Measurements from ENCODE around the gene AURKAIP1. TPM values are rescaled to one million over a fixed set of nuclear protein-coding genes. Genes with fewer than 3 reads are reported as not detected.

The AURKAIP1 gene
- total RNA-seq, 1 donor from 2014 or later: 174 TPM

GRCh38 chr1:1353389-1354151 lies 21.4 kb downstream of the AURKAIP1 start:
- intact Hi-C loops (cut with DNase I): no loop called here

GRCh38 chr1:1352786-1353388 lies 22.1 kb downstream of the AURKAIP1 start:
- DNase-seq (ENCODE audit: low spot score): no peak
- intact Hi-C loops (cut with DNase I): no loop called here

More at GRCh38 chr1:1353389-1354151, 21.4 kb downstream of the AURKAIP1 start:
- no peak for DNase-seq (ENCODE audit: low spot score)

GRCh38 chr1:1351511-1352427 lies 23.2 kb downstream of the AURKAIP1 start:
- no peak for DNase-seq (ENCODE audit: low spot score)
- intact Hi-C loops (cut with DNase I): no loop called here

GRCh38 chr1:1349256-1350012 lies 25.6 kb downstream of the AURKAIP1 start, which contains the start of gene DVL1:
Gene DVL1, minus strand, starts transcription at chr1:1349418. Its CDS starts 353 bp downstream, at chr1:1349065.
- no peak for DNase-seq (ENCODE audit: low spot score)
- intact Hi-C loops (cut with DNase I): loop anchor here (2.0 kb wide), 2 partner anchors 25 to 41 kb away; partner anchors contain the start of genes AURKAIP1 and PUSL1

- DNase-seq (ENCODE audit: low spot score): no peak
- intact Hi-C loops (cut with DNase I): loop anchor here (2.0 kb wide), 2 partner anchors 26 to 40 kb away; partner anchors contain the start of genes AURKAIP1 and PUSL1
Observed at GRCh38 chr1:1348420-1349255, 26.4 kb downstream of the AURKAIP1 start.

GRCh38 chr1:1347663-1348419 lies 27.2 kb downstream of the AURKAIP1 start:
- intact Hi-C loops (cut with DNase I): loop anchor here (2.0 kb wide), 3 partner anchors 23 to 39 kb away; partner anchors contain the start of genes AURKAIP1, CPTP, INTS11 and PUSL1
- DNase-seq (ENCODE audit: low spot score): no peak

GRCh38 chr1:1347026-1347595 lies 27.9 kb downstream of the AURKAIP1 start:
- intact Hi-C loops (cut with DNase I): loop anchor here (2.0 kb wide), 1 partner anchor 22 kb away; the partner anchor contains the start of genes CPTP and INTS11
- no peak for DNase-seq (ENCODE audit: low spot score)

- intact Hi-C loops (cut with DNase I): loop anchor here (2.0 kb wide), 1 partner anchor 22 kb away; the partner anchor contains the start of genes CPTP and INTS11
- DNase-seq (ENCODE audit: low spot score): no peak
Observed at GRCh38 chr1:1346501-1346890, 28.5 kb downstream of the AURKAIP1 start.

GRCh38 chr1:1345860-1346500 lies 29.0 kb downstream of the AURKAIP1 start:
- intact Hi-C loops (cut with DNase I): loop anchor here (2.0 kb wide), 1 partner anchor 21 kb away; the partner anchor contains the start of genes CPTP and INTS11
- DNase-seq (ENCODE audit: low spot score): no peak

- no peak for DNase-seq (ENCODE audit: low spot score)
- intact Hi-C loops (cut with DNase I): no loop called here
Observed at GRCh38 chr1:1345384-1345783, 29.6 kb downstream of the AURKAIP1 start.

GRCh38 chr1:1344655-1345361 lies 30.2 kb downstream of the AURKAIP1 start:
- intact Hi-C loops (cut with DNase I): no loop called here
- DNase-seq (ENCODE audit: low spot score): no peak

- DNase-seq (ENCODE audit: low spot score): no peak
- intact Hi-C loops (cut with DNase I): no loop called here
Observed at GRCh38 chr1:1343811-1344421, 31.1 kb downstream of the AURKAIP1 start.

- DNase-seq (ENCODE audit: low spot score): no peak
- intact Hi-C loops (cut with DNase I): no loop called here
Observed at GRCh38 chr1:1342584-1343115, 32.4 kb downstream of the AURKAIP1 start.

- intact Hi-C loops (cut with DNase I): no loop called here
Observed at GRCh38 chr1:1342061-1342562, 32.9 kb downstream of the AURKAIP1 start.

GRCh38 chr1:1341549-1342021 lies 33.4 kb downstream of the AURKAIP1 start:
- no peak for DNase-seq (ENCODE audit: low spot score)

More at GRCh38 chr1:1342061-1342562, 32.9 kb downstream of the AURKAIP1 start:
- DNase-seq (ENCODE audit: low spot score): no peak

More at GRCh38 chr1:1341549-1342021, 33.4 kb downstream of the AURKAIP1 start:
- intact Hi-C loops (cut with DNase I): no loop called here
